Loucy (cell line): ENCODE data around the gene CNTN1.

Source experiments
- H2AFZ ChIP-seq: fragments of 200-600 bp; sonication (generic); 2 replicates; pipeline ENCODE4 v1.6.0; 2016; ENCODE audit warnings: antibody characterized with exemption, mild to moderate bottlenecking, low read length, moderate library complexity
- H3F3A ChIP-seq: fragments of 200-600 bp; 2 replicates; pipeline ENCODE4 v1.6.0; 2016; ENCODE audit warnings: antibody characterized with exemption, low read depth, mild to moderate bottlenecking
- H3K27me3 ChIP-seq: fragments of 200-600 bp; sonication (generic); 2 replicates; pipeline ENCODE4 v1.6.1; 2014; ENCODE audit warnings: low read length, mild to moderate bottlenecking; ENCODE audit not compliant: insufficient read depth, poor library complexity, severe bottlenecking
- H3K36me3 ChIP-seq: fragments of 200-600 bp; sonication (generic); 2 replicates; pipeline ENCODE4 v1.6.1; 2016; ENCODE audit warnings: low read length; ENCODE audit not compliant: insufficient read depth
- H3K4me1 ChIP-seq: fragments of 200-600 bp; sonication (generic); 2 replicates; pipeline ENCODE4 v1.5.1; 2014; ENCODE audit warnings: low read length, mild to moderate bottlenecking; ENCODE audit not compliant: insufficient read depth, poor library complexity, severe bottlenecking
- H3K4me2 ChIP-seq: fragments of 200-600 bp; sonication (generic); 2 replicates; pipeline ENCODE4 v1.6.0; 2014; ENCODE audit warnings: antibody characterized with exemption, low read length, low read depth, mild to moderate bottlenecking; ENCODE audit not compliant: poor library complexity, severe bottlenecking
- H3K4me3 ChIP-seq: fragments of 200-600 bp; sonication (generic); 2 replicates; pipeline ENCODE4 v1.5.1; 2014; ENCODE audit warnings: low read length, mild to moderate bottlenecking, mixed read lengths; ENCODE audit not compliant: poor library complexity, severe bottlenecking
- H3K79me2 ChIP-seq: fragments of 200-600 bp; sonication (generic); 2 replicates; pipeline ENCODE4 v1.6.1; 2014; ENCODE audit warnings: low read length; ENCODE audit not compliant: insufficient read depth
- H3K9ac ChIP-seq: fragments of 200-600 bp; sonication (generic); 2 replicates; pipeline ENCODE4 v1.6.0; 2014; ENCODE audit warnings: mild to moderate bottlenecking, low read depth, low read length, moderate library complexity; ENCODE audit not compliant: poor library complexity, severe bottlenecking
- H3K9me2 ChIP-seq: fragments of 200-600 bp; sonication (generic); replicated peaks from 2 replicates; pipeline ENCODE4 v1.6.1; 2016; ENCODE audit warnings: low read depth, low read length, mixed read lengths
- H3K9me3 ChIP-seq: fragments of 200-600 bp; sonication (generic); 2 replicates; pipeline ENCODE4 v1.6.1; 2014; ENCODE audit warnings: mild to moderate bottlenecking, antibody characterized with exemption, low read length, low read depth; ENCODE audit not compliant: insufficient read depth
- H4K20me1 ChIP-seq: fragments of 200-600 bp; sonication (generic); 2 replicates; pipeline ENCODE4 v1.6.0; 2014; ENCODE audit warnings: antibody characterized with exemption, low read length, mild to moderate bottlenecking; ENCODE audit not compliant: insufficient read depth, poor library complexity, severe bottlenecking
- EZH2phosphoT487 ChIP-seq: fragments of 200-600 bp; IDR thresholded peaks from 2 replicates; pipeline ENCODE4 v1.6.1; 2018; ENCODE audit warnings: antibody characterized with exemption, mild to moderate bottlenecking, moderate library complexity, borderline replicate concordance
- TF ChIP-seq, protein P1 (sequence below): fragments of 200-600 bp; sonication (generic); conservative IDR thresholded peaks from 2 replicates; pipeline ENCODE4 v1.5.1; 2014; ENCODE audit warnings: mild to moderate bottlenecking, antibody characterized with exemption, low read length

CNTN1 gene

DNA sequence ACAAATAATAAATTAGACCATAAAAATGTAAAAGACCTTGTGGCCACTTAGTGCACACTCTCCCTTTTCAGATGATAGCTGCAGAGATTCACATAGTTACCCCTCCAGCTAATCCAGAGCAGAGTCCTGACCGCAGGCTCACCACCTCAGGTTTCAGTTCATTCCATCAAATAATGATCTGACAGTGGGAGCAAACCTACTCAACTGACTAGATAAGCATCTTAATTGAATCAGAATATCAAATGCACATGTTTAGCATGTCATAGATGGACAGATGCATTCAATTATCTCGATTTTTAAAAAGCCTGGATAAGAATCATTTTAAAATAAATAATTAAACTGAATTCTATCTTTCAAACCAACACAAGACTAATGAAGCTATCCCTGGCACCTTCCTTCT, 253.5 kb downstream of the CNTN1 start:
- Histone ChIP-seq H3K9me2 (no peaks in the 10 kb centered on the region), H3K36me3 (no peaks in the 10 kb centered on the region), H3K4me1 (no peaks in the 10 kb centered on the region), H3K4me3 (no peak overlapping the region), H3F3A (no peaks in the 10 kb centered on the region), H3K9ac (no peak overlapping the region), H3K27me3 (no peaks in the 10 kb centered on the region), H3K79me2 (no peaks in the 10 kb centered on the region), H4K20me1 (no peaks in the 10 kb centered on the region), H3K9me3 (no peaks in the 10 kb centered on the region), H2AFZ (no peak overlapping the region), H3K4me2 (no peak overlapping the region)
- TF ChIP-seq EZH2phosphoT487 = no peak
- TF ChIP-seq, protein P1, sequence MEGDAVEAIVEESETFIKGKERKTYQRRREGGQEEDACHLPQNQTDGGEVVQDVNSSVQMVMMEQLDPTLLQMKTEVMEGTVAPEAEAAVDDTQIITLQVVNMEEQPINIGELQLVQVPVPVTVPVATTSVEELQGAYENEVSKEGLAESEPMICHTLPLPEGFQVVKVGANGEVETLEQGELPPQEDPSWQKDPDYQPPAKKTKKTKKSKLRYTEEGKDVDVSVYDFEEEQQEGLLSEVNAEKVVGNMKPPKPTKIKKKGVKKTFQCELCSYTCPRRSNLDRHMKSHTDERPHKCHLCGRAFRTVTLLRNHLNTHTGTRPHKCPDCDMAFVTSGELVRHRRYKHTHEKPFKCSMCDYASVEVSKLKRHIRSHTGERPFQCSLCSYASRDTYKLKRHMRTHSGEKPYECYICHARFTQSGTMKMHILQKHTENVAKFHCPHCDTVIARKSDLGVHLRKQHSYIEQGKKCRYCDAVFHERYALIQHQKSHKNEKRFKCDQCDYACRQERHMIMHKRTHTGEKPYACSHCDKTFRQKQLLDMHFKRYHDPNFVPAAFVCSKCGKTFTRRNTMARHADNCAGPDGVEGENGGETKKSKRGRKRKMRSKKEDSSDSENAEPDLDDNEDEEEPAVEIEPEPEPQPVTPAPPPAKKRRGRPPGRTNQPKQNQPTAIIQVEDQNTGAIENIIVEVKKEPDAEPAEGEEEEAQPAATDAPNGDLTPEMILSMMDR = no peak

DNA sequence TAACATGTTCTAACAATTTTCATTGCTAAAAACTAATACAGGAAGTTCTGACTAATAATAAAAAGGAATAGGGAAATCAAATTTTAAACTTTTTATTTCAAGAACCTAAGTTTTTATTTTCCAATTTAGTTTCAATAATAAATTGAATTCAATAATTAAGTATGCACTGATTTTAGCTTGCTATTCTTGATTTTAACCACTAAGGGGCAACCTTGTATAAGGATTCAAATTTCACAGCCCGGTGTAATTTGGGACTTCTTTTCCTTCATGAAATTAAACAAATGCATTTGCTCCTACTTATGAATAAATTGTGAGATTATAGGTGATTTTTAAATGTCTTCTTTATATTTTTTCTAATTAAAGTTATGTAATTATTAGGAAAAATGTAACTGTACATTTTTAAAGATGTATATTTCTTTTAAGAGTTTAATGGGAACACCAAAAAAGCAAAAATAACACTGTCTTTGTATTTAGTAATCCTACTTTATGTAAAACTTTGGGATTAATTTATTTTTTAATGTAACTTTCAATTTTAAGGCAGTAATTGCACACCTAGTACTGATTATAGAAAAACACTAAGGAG, 254.5 kb downstream of the CNTN1 start:
- no peaks in the 10 kb centered on the region for H3K79me2 ChIP-seq
- TF ChIP-seq, protein P1 = peak; percentile 72
- TF ChIP-seq EZH2phosphoT487 = no peak

DNA sequence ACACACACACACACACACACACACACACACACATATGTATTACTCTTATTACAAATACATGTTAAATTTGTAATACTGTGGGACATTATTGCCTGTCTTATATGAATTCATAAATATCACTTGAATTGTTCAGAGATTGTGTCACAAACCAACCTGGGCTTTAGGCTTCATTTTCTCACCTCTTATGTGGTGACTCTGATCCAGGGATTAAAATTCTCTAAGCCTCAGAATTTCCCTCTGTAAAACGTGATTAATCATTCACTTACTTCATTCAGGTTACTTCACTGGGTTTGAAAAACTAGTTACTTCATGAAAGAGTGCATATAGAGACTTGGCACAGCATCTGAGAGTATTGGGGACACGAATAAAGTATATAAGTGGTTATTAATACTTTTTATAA, 255.6 kb downstream of the CNTN1 start:
- H3K36me3 ChIP-seq = no peaks in the 10 kb centered on the region
- H3K4me2 ChIP-seq = no peak overlapping the region
- H3F3A ChIP-seq = no peaks in the 10 kb centered on the region
- H3K9me2 ChIP-seq = no peaks in the 10 kb centered on the region
- no peaks in the 10 kb centered on the region for H3K4me1 ChIP-seq
- H2AFZ ChIP-seq = no peak overlapping the region
- H3K4me3 ChIP-seq = no peak overlapping the region
- no peak overlapping the region for H3K9ac ChIP-seq
- H4K20me1 ChIP-seq = no peaks in the 10 kb centered on the region
- TF ChIP-seq, protein P1 = no peak
- TF ChIP-seq EZH2phosphoT487 = no peak
- H3K9me3 ChIP-seq = no peaks in the 10 kb centered on the region
- H3K79me2 ChIP-seq = no peaks in the 10 kb centered on the region
- H3K27me3 ChIP-seq = no peaks in the 10 kb centered on the region

More for the DNA sequence above, 254.5 kb downstream of the CNTN1 start:
- Histone ChIP-seq H4K20me1 (no peaks in the 10 kb centered on the region), H3K27me3 (no peaks in the 10 kb centered on the region), H3K9me3 (no peaks in the 10 kb centered on the region), H3K4me2 (no peak overlapping the region), H3F3A (no peaks in the 10 kb centered on the region), H3K4me3 (no peak overlapping the region), H3K36me3 (no peaks in the 10 kb centered on the region), H3K9me2 (no peaks in the 10 kb centered on the region), H2AFZ (no peak overlapping the region), H3K4me1 (no peaks in the 10 kb centered on the region), H3K9ac (no peak overlapping the region)
